ENCODE measurements around the gene NDRG2.

The NDRG2 gene

DNA sequence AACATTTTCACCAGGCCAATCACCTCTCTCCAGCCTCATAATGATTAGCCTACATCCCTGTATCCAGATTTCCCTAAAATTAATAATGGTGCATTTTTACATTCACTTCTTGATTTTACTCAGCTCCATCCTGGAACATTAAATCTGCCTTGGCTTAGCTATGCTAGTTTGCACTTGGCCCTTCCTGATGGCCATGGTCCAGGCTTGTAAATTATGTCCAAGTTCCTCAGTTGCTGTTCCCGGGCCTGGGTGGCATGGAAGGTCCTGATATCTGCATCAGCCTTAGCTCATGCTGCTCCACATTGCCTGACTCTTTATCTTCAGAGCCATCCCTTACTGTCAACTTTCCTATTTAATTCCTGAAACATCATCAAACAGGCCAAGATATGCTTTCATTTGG is 46.2 kb downstream of the NDRG2 start:
- no peak overlapping the region for H3K9ac ChIP-seq (ENCODE audit: insufficient read length, low read depth)
- no peaks in the 10 kb centered on the region for H3K9me3 ChIP-seq (ENCODE audit: insufficient read depth, low read length)
- no peak for TF ChIP-seq SUZ12 (IDR thresholded peaks at IDR 0.05; ENCODE audit: extremely low read depth, insufficient read depth, insufficient read length)
- TF ChIP-seq ZNF274 (IDR thresholded peaks at IDR 0.05; ENCODE audit: low read depth, low read length) = no peak
- TF ChIP-seq YY1 (IDR thresholded peaks at IDR 0.05; ENCODE audit: insufficient read depth, insufficient read length) = no peak
- no peak for DNase-seq (ENCODE audit: low read depth, low spot score)
- H3K27me3 ChIP-seq (ENCODE audit: insufficient read depth, insufficient read length) = no peaks in the 10 kb centered on the region
- no peak overlapping the region for H3K4me3 ChIP-seq (ENCODE audit: insufficient read length, low read depth)
- no peaks in the 10 kb centered on the region for H3K4me1 ChIP-seq (ENCODE audit: insufficient read depth, insufficient read length)
- H3K36me3 ChIP-seq (ENCODE audit: insufficient read depth, insufficient read length, low read length) = no peaks in the 10 kb centered on the region

DNA sequence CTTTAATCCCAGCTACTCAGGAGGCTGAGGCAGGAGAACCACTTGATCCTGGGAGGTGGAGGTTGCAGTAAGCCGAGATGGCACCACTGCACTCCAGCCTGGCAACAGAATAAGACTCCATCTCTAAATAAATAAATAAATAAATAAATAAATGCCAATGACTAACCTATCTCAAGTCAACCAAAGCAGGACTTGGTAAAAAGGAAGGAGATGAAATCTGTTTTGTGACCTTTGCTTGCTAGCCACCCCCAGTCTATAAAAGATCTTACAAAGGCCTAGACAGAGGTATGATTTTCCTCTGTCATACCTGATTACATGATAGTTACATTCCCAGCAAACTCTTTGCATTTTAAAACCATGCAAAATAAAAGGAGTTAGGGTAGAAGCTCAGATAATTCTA is 48.6 kb downstream of the NDRG2 start:
- no peak for TF ChIP-seq SUZ12 (IDR thresholded peaks at IDR 0.05; ENCODE audit: extremely low read depth, insufficient read depth, insufficient read length)
- DNase-seq (ENCODE audit: low read depth, low spot score) = no peak
- Histone ChIP-seq H3K27me3 (ENCODE audit: insufficient read depth, insufficient read length) (no peaks in the 10 kb centered on the region), H3K9ac (ENCODE audit: insufficient read length, low read depth) (no peak overlapping the region), H3K36me3 (ENCODE audit: insufficient read depth, insufficient read length, low read length) (no peaks in the 10 kb centered on the region), H3K4me3 (ENCODE audit: insufficient read length, low read depth) (no peak overlapping the region), H3K4me1 (ENCODE audit: insufficient read depth, insufficient read length) (no peaks in the 10 kb centered on the region), H3K9me3 (ENCODE audit: insufficient read depth, low read length) (no peaks in the 10 kb centered on the region)

DNA sequence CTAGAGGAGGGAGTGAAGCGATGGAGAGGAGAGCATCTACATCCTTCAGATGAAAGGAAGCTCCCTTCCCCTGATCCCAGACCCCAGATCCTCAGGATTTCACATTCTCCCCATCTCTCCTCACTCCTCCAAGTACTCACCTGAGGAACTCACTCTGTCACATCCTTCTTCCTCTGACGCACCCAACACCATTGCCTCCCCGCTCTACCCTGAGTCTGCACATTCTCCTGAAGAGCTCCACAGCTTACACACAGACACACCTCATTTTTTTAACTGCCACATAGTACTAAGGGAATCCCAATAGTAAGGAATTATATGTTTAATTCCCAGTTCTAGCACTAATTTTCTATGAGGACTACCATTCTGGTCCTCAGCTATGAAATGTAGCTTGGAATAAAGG is 51.4 kb downstream of the NDRG2 start:
- Histone ChIP-seq H3K9me3 (ENCODE audit: insufficient read depth, low read length) (no peaks in the 10 kb centered on the region), H3K9ac (ENCODE audit: insufficient read length, low read depth) (no peak overlapping the region), H3K4me1 (ENCODE audit: insufficient read depth, insufficient read length) (no peaks in the 10 kb centered on the region), H3K4me3 (ENCODE audit: insufficient read length, low read depth) (no peak overlapping the region), H3K36me3 (ENCODE audit: insufficient read depth, insufficient read length, low read length) (no peaks in the 10 kb centered on the region), H3K27me3 (ENCODE audit: insufficient read depth, insufficient read length) (no peaks in the 10 kb centered on the region)
- DNase-seq (ENCODE audit: low read depth, low spot score) = no peak
- TF ChIP-seq SUZ12 (IDR thresholded peaks at IDR 0.05; ENCODE audit: extremely low read depth, insufficient read depth, insufficient read length) (no peak), YY1 (IDR thresholded peaks at IDR 0.05; ENCODE audit: insufficient read depth, insufficient read length) (no peak), ZNF274 (IDR thresholded peaks at IDR 0.05; ENCODE audit: low read depth, low read length) (no peak)

DNA sequence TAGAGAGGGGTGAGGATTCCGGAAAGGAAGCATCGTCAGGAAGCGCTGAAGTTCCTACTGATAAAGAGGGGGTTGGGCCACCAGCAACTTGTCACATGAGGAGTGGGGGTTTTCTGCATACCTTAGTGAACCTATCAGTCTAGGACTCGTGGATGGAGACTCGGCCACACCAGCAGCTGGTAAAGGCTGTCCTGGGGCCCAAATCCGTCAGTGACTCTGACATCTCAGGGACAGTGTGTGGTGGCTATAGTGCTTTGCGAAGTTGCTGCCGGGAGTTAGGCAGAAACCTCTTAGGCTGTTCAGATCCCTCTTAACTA is 53.2 kb downstream of the NDRG2 start:
- no peak for DNase-seq (ENCODE audit: low read depth, low spot score)
- no peaks in the 10 kb centered on the region for H3K4me1 ChIP-seq (ENCODE audit: insufficient read depth, insufficient read length)
- TF ChIP-seq SUZ12 (IDR thresholded peaks at IDR 0.05; ENCODE audit: extremely low read depth, insufficient read depth, insufficient read length) (no peak), ZNF274 (IDR thresholded peaks at IDR 0.05; ENCODE audit: low read depth, low read length) (no peak), YY1 (IDR thresholded peaks at IDR 0.05; ENCODE audit: insufficient read depth, insufficient read length) (no peak)
- no peak overlapping the region for H3K4me3 ChIP-seq (ENCODE audit: insufficient read length, low read depth)
- H3K9ac ChIP-seq (ENCODE audit: insufficient read length, low read depth) = peak overlapping the region; percentile 61
- no peaks in the 10 kb centered on the region for H3K36me3 ChIP-seq (ENCODE audit: insufficient read depth, insufficient read length, low read length)
- no peaks in the 10 kb centered on the region for H3K27me3 ChIP-seq (ENCODE audit: insufficient read depth, insufficient read length)
- H3K9me3 ChIP-seq (ENCODE audit: insufficient read depth, low read length) = no peaks in the 10 kb centered on the region

DNA sequence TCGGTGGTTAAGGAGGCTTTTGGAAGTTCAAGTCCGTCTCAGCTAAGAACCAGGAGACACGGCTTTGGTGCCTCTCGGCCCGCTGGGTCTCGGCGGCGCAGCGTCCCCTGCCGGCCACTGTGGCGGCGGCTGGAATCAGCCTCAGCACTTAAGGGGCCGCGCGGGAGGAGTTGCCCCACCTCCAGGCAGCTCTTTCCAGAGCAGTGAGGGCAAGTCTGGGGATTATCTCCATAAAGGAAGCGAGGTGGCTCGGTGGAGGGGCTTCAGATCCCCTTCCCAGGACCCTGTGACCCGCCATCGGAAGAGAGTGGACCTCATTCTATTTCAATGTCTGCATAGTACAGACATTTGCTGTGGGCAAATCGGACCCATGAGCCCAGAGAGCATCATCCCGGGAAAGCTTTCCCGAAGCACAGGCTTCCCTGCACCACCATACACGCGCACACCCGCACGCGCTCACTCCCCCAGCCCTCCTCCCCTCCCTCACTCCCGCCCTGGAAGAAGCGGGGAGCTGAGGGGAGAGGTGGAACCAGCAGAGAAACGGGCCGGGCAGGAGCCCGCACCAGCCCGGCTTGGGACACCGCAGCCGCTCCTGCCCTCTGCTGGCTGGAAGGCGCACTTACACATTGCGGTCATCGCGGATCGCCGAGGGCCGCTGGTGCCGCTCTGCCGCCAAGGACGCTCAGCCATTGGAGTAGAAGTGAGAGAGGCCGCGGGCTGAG is 53.7 kb downstream of the NDRG2 start:
- no peaks in the 10 kb centered on the region for H3K36me3 ChIP-seq (ENCODE audit: insufficient read depth, insufficient read length, low read length)
- H3K9ac ChIP-seq (ENCODE audit: insufficient read length, low read depth) = peak overlapping the region; percentile 90
- no peaks in the 10 kb centered on the region for H3K4me1 ChIP-seq (ENCODE audit: insufficient read depth, insufficient read length)
- DNase-seq (ENCODE audit: low read depth, low spot score) = peak; percentile 84
- TF ChIP-seq ZNF274 (IDR thresholded peaks at IDR 0.05; ENCODE audit: low read depth, low read length) (no peak), SUZ12 (IDR thresholded peaks at IDR 0.05; ENCODE audit: extremely low read depth, insufficient read depth, insufficient read length) (no peak), YY1 (IDR thresholded peaks at IDR 0.05; ENCODE audit: insufficient read depth, insufficient read length) (no peak)
- H3K9me3 ChIP-seq (ENCODE audit: insufficient read depth, low read length) = no peaks in the 10 kb centered on the region
- H3K27me3 ChIP-seq (ENCODE audit: insufficient read depth, insufficient read length) = no peaks in the 10 kb centered on the region
- peak overlapping the region; percentile 67 for H3K4me3 ChIP-seq (ENCODE audit: insufficient read length, low read depth)

DNA sequence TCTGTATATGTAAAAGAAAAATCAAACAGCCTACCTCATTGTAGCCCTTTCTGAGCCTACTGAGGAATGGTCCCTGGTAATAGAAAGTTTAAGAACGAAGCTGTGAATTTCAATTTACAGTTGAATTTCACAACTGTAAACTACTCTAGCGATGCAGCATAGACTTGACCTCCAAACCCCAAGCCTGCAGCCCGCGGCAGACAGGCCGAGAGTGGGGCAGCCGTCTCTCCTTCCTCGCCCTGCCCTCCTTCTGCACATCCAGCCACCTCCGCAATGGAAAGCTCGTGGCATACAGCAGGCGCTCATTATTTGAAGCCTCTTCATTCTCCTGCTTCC is 54.2 kb downstream of the NDRG2 start:
- H3K9ac ChIP-seq (ENCODE audit: insufficient read length, low read depth) = peak overlapping the region; percentile 32
- no peaks in the 10 kb centered on the region for H3K27me3 ChIP-seq (ENCODE audit: insufficient read depth, insufficient read length)
- peak overlapping the region; percentile 67 for H3K4me3 ChIP-seq (ENCODE audit: insufficient read length, low read depth)
- H3K36me3 ChIP-seq (ENCODE audit: insufficient read depth, insufficient read length, low read length) = no peaks in the 10 kb centered on the region
- TF ChIP-seq ZNF274 (IDR thresholded peaks at IDR 0.05; ENCODE audit: low read depth, low read length) = no peak
- TF ChIP-seq YY1 (IDR thresholded peaks at IDR 0.05; ENCODE audit: insufficient read depth, insufficient read length) = no peak
- no peak for TF ChIP-seq SUZ12 (IDR thresholded peaks at IDR 0.05; ENCODE audit: extremely low read depth, insufficient read depth, insufficient read length)
- no peak for DNase-seq (ENCODE audit: low read depth, low spot score)
- no peaks in the 10 kb centered on the region for H3K9me3 ChIP-seq (ENCODE audit: insufficient read depth, low read length)
- no peaks in the 10 kb centered on the region for H3K4me1 ChIP-seq (ENCODE audit: insufficient read depth, insufficient read length)

DNA sequence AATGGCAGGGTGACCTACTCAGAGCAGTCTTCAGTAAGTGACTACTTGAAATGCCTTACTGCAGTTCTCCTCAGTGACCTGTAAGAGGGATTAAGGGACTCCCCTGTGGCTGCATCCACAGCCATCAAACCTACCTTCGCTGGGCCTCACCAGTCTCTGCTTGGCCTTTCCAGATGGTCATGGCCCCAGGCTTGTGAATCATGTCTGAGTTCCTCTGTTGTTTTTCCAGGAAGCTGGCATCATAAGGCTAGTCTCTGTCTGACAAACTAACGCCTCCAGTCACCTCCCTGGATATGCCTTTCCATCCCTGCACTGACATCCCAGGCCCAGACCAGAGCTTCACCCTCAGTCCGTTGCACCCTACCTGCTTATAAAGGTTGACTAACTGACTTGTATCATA is 55.5 kb downstream of the NDRG2 start:
- no peak overlapping the region for H3K9ac ChIP-seq (ENCODE audit: insufficient read length, low read depth)
- H3K4me1 ChIP-seq (ENCODE audit: insufficient read depth, insufficient read length) = no peaks in the 10 kb centered on the region
- H3K4me3 ChIP-seq (ENCODE audit: insufficient read length, low read depth) = no peak overlapping the region
- H3K9me3 ChIP-seq (ENCODE audit: insufficient read depth, low read length) = no peaks in the 10 kb centered on the region
- no peaks in the 10 kb centered on the region for H3K27me3 ChIP-seq (ENCODE audit: insufficient read depth, insufficient read length)
- H3K36me3 ChIP-seq (ENCODE audit: insufficient read depth, insufficient read length, low read length) = no peaks in the 10 kb centered on the region
- no peak for DNase-seq (ENCODE audit: low read depth, low spot score)
- TF ChIP-seq YY1 (IDR thresholded peaks at IDR 0.05; ENCODE audit: insufficient read depth, insufficient read length) (no peak), ZNF274 (IDR thresholded peaks at IDR 0.05; ENCODE audit: low read depth, low read length) (no peak), SUZ12 (IDR thresholded peaks at IDR 0.05; ENCODE audit: extremely low read depth, insufficient read depth, insufficient read length) (no peak)

All from NT2/D1 (cell line).